HG03565 (cell line): ENCODE results near the gene DCHS1.

Experiments used
- ATAC-seq: cut with Tn5 transposase; IDR thresholded peaks from one replicate; pipeline ENCODE4 v1.9.1; 2021; ENCODE audit warnings: mild to moderate bottlenecking, moderate library complexity; ENCODE audit not compliant: unreplicated experiment

DCHS1 gene

GRCh38 chr11:6615046-6615445, 40.6 kb downstream of the DCHS1 start:
- ATAC-seq, result no peak

DNA sequence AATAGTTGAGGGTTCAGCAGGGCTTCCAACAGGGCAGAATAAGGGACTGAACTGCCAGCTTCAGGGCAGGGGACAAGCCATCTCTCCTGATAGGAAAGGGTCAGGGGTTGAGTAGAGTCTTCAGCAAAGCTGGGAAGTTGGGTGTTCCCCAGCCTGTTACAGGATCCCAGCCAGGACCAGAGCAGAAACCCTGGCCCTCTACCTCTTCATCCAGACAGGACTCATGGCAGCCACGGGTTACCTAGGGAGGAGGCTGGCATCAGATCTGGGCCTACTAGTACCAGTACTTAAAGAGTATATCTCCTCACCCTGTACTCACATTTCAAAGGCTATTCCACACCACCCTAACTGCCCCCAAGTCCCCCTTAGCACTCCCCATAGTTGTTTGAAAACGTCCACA, 41.2 kb downstream of the DCHS1 start:
- ATAC-seq, result no peak

- no peak for ATAC-seq
These were observed 42.1 kb downstream of the DCHS1 start for GRCh38 chr11:6613496-6613895.

DNA sequence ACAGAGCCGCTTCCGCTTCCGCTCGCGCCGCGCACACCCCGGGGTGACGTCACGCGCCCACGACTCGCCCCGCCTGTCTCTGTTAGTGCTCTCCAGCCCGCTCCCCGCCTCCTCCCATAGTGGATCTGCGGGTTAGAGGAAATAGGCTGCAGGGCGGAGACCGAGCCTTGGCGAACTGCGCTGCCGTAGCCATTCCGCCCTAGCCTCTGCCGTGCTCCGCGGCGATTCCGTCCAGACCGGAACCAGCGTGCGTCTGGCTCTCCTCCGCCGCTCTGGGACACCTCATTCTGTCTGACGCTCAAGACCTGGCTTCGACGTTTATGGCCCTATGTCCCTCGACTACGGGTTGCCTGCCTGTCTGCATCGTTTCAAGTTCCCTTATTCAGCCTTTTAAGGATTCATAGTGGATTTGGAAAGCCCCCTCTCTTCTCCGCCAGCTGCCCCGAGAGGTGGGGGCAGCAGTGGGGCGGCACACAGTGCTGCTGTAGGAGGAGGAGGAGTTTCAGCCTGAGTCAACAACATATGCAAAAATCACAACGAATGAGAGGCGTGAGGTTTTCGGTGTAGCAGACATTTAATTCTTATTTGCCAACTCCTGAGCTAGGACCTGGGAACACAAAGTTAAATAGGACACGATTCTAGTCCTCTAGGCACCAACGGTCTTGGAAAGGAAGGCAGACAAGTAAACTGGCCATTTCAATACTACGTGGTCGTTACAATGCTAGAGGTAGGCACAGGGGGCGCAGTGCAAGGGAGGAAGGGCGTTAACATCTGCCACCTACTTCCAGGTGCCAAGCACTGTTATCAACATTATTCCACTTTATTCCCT, 43.2 kb downstream of the DCHS1 start, which contains the start of gene TAF10:
TSS of gene TAF10 (minus strand) at position 4 of the 829 bp plus-strand sequence. CDS start 27 bp downstream, outside the sequence.
- peak; percentile 72 for ATAC-seq

GRCh38 chr11:6611963-6612212, 43.7 kb downstream of the DCHS1 start:
- peak; percentile 5 for ATAC-seq

DNA sequence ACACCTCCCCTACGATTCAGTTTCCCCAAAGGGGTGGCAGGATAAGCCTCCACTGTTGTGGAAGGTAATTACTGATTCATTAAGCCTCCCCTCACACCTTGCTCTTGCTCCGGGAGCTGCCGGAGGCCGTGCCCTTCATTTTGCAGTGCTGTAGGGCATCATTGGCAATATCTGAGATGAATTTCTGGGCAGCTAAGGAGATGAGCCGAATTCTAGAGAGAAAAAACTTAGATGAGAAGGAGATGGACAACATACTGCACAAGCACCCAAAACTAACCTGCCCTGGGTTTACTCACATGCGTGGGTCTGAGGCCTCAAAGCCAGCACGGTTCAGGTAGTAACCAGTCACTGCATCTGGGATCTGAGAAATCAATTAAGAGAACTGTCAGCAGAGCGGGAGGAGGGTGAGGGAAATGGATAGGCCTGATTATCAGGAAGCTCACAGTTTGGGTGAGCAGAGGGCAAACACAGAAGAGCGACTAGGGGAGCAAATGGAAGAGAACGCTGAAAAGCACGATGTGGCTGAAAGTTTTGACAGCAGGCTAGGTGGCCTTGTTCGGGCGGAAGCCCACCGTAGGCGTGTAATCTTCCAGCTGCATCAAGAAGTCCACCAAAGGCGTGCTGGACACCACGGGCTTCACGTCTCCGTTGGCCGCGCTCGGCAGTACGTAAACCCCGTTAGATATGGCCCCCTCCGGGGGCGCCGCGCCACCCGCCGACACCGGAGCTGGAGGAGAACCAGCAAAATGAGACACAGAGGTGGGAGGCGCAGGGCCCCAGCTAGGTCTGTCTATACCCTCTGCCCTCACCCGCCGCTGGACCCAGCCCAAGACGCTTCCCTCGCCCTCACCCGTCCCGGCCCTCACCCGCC, 44.3 kb downstream of the DCHS1 start:
- peak; percentile 2 for ATAC-seq

GRCh38 chr11:6610591-6610990, 45.0 kb downstream of the DCHS1 start:
- no peak for ATAC-seq

DNA sequence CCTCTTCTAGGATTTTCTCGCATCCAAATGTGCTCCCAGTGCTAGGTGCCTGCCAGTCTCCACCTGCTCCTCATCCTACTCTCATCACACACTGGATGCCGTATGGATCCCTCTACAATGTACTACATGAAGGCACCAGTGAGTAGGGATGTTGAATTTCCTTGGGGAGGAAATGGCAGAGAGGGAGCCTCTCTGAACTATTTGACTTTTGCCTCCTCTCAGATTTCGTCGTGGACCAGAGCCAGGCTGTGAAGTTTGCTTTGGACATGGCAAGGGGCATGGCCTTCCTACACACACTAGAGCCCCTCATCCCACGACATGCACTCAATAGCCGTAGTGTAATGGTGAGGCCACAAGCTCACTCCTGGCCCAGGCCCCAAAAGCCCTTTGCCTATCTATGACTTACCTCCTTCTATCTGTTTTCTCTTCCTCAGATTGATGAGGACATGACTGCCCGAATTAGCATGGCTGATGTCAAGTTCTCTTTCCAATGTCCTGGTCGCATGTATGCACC, 46.0 kb downstream of the DCHS1 start:
- no peak for ATAC-seq

- ATAC-seq, result no peak
These were observed 46.7 kb downstream of the DCHS1 start for GRCh38 chr11:6608726-6609501.

DNA sequence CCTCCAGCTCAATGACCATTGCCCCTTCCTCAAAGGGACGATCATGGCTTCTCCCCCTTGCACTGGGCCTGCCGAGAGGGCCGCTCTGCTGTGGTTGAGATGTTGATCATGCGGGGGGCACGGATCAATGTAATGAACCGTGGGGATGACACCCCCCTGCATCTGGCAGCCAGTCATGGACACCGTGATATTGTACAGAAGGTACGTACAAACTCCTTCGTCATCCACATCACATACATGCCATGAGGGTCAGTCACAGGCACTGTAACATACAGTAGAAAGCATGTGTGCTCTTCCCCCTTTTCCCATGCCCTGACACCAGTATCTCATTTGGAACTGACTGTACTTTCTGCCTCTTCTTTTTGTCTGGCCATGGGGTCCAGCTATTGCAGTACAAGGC, 47.6 kb downstream of the DCHS1 start:
- no peak for ATAC-seq

GRCh38 chr11:6607190-6607795, 48.3 kb downstream of the DCHS1 start:
- ATAC-seq, result peak; percentile 0

GRCh38 chr11:6606471-6607189, 49.0 kb downstream of the DCHS1 start:
- ATAC-seq, result peak; percentile 37

DNA sequence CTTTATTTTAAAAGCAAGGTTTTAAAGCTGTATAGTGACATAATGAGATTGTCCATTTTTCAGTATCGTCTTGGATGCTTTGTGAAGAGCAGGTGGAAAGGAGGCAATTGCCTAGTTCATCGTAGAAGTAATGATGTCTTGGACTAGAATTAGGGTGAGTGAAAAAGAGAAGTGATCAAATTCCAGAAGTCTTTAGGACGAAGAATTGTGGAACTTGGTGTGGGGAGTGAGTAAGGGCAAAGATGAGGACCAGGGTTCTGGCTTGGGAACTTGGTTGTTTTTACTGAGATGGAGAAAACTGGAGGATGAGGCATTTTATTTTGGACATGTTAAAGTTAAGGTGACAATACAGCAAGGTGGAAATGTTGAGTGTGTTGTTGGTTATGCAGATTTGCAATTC, 50.8 kb downstream of the DCHS1 start:
- ATAC-seq, result no peak

DNA sequence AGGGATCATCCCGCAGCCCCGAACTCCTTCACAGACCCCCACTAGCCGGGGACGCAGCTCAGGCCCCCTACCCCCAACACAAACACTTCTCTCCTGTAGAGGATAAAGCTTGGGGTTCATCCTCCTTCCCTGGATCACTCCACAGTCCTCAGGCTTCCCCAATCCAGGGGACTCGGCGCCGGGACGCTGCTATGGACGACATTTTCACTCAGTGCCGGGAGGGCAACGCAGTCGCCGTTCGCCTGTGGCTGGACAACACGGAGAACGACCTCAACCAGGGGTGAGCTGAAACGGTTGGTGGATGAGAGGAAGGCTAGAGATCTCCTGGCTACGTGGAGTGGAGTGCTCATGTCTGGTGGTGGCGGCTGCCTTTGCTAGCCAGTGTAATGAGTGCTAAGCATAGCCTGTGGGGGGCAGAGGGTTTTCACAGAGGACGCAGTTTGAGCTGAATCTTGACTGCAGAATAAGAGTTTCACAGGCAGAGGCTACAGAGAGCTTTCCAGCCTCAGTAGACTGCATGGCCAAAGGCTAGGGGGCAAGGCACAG, 51.5 kb downstream of the DCHS1 start:
- peak; percentile 31 for ATAC-seq

GRCh38 chr11:6603287-6604080, 52.1 kb downstream of the DCHS1 start, which contains the start of the genes ILK and RRP8:
ILK (plus strand) TSS chr11:6603774; CDS start chr11:6604272, 498 bp downstream.
RRP8 (minus strand) TSS chr11:6603616; CDS start chr11:6603502, 114 bp downstream.
- peak; percentile 57 for ATAC-seq

- no peak for ATAC-seq
These were observed 53.3 kb downstream of the DCHS1 start for GRCh38 chr11:6602096-6602940.

- ATAC-seq, result no peak
These were observed 54.6 kb downstream of the DCHS1 start for GRCh38 chr11:6601041-6601461.

DNA sequence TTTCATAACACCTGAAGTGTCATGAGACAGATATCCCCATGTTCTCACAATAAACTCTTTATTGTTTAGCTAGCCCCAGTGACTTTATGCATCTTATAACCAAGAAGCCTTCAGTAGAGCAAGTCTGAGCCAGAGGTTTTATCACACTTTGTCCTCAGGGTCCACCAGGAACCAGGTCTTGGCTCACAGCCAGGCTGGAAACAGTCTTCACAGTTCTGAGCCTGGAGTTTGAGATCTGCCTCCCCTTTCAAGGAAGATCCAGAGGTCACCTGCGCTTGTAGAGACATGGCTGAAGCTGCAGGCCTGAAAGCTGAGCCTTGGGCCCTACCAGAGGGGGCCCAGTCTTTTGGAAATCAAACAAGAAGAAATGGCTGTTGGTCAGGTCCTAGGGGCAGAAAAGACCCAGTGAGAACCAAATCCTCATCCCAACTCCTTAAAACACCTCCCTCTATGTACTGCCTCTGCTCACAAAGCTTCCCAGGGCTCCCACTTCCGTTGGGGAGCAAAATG, 55.7 kb downstream of the DCHS1 start:
- ATAC-seq, result no peak
